VCaP (cell line): ENCODE results near the gene RIPK4.

Source experiments
- H3K27ac ChIP-seq: fragments of 450-650 bp; 2 replicates; pipeline ENCODE4 v1.5.1; 2017
- TF ChIP-seq, protein P1 (sequence below): fragments of 450-650 bp; conservative IDR thresholded peaks from 2 replicates; pipeline ENCODE4 v1.5.1; 2017; ENCODE audit warnings: mild to moderate bottlenecking, moderate library complexity

Gene RIPK4

DNA sequence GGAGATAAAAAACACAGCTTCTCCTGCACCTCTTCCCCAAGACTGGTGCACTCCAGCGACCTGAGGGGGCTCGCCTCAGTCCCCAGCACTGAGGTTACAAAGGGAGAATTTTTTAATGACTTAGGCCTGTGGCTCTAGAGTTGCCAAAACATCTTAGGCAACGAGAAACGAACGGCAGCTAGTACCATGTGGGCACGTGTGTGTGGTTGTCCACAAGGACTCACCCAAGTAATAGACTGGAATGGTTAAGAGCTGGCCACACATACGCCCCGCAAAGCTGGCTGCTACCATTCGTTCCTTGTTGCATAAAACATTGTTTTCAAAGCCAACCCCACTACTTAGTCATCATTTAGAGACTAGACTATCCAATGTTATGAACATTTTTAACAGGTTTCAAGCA is 26.9 kb downstream of the RIPK4 start:
- H3K27ac ChIP-seq = no peak overlapping the region
- TF ChIP-seq, protein P1, sequence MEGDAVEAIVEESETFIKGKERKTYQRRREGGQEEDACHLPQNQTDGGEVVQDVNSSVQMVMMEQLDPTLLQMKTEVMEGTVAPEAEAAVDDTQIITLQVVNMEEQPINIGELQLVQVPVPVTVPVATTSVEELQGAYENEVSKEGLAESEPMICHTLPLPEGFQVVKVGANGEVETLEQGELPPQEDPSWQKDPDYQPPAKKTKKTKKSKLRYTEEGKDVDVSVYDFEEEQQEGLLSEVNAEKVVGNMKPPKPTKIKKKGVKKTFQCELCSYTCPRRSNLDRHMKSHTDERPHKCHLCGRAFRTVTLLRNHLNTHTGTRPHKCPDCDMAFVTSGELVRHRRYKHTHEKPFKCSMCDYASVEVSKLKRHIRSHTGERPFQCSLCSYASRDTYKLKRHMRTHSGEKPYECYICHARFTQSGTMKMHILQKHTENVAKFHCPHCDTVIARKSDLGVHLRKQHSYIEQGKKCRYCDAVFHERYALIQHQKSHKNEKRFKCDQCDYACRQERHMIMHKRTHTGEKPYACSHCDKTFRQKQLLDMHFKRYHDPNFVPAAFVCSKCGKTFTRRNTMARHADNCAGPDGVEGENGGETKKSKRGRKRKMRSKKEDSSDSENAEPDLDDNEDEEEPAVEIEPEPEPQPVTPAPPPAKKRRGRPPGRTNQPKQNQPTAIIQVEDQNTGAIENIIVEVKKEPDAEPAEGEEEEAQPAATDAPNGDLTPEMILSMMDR = no peak

DNA sequence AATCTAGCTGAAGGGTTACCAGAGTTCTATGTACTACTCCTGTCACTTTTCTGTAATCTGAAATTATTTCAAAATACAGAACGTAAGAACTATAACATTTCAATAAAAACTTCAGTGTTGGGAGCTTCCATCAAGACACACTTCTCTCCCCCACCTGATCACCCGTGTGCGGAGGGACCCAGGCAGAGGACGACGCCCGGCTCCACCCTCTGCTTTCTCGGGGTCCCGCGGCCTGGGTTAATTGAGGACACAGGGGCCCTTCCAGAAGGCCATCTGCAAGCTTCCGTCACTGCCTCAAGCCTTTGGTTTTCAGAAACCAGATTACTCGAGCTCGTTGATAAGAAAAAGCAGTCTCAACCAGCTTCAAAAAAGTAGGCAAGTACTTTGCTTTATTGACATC is 27.8 kb downstream of the RIPK4 start:
- no peak overlapping the region for H3K27ac ChIP-seq
- TF ChIP-seq, protein P1 = no peak

DNA sequence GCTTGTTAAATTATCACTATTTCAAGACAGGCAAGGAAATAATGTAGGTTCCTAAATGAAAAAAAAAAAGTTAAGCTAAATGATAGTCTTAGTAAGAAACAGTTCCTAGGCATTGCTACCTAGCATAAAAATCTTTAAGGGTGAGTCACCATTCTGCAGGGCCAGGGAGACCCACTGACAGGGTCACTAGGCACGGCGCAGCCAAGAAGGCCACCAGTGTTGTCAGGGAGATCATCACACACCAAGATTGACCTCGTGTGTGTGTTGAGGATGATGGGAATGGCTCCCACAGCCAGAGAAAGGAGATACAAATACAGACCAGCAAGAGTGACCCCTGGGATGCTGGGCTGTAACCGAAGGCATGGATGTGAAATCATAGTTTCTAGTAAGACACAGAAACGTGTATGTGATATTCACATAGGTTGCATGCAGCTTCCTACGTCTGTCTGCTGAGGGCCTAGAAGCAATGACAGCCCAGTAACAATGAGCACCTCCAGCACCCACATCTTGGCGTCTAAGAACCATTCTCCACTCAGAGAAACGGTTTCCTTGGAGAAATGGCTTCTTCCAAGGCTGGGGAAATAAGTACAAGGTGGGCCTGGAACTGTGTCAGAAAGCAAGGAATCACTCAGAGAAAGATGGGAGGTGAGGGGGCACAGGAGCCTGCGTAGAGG is 29.1 kb downstream of the RIPK4 start:
- no peak overlapping the region for H3K27ac ChIP-seq

DNA sequence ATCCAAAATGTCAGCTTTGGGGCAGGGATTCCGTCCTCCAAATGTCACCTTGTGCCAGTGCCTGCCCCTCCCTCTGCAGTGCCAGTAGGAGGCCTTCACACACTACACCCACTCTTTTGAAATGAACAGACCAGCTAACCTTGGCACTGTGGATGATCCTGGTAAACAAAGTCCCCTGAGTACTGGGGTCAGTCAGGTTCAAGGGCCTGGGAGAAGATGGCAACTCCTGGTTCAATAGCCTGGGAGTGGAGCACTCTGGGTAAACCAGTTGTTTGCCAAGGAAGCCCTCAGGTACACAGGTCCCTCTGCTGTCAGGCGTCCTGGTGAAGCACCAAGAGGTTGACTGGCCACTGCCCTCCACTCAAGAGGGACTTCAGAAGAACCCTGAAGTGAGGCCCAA is 30.4 kb downstream of the RIPK4 start:
- no peak overlapping the region for H3K27ac ChIP-seq
- TF ChIP-seq, protein P1 = no peak

More for the DNA sequence above, 29.1 kb downstream of the RIPK4 start:
- TF ChIP-seq, protein P1 = no peak

DNA sequence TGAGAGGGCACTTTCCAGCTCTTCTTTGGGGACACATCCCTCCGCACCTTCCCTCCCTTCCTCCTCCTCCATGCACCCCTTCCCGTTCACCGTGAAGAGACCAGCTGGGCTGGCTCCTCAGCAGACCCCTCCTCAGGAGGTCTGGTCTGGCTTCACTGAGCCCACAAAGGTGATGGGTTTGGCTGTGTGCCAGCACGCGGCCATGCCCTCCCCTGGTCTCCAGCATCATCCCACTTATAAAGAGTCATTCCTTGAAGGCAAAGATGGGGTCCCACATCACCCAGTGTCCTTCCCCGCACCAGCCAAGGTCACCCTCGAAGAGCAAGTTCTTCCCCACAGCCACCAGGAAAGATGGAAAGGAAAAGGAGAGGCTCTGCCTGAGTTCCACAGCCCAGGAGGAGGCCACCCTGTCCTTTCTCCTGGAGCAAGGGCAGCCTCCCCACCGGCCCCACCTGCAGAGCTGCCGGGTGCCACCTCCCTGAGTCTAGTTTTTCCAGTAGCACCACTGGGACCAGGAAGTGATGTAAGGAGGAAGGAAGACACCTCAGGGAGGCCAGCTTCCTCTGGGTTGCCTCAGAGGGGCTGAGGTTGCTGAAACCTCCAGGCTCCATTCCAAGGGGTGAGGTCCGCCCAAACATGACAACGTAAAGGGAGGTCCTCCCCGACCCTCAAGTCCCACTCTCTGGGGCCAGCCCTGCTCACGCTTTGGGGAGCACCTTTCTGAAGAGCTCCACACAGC is 32.7 kb downstream of the RIPK4 start:
- H3K27ac ChIP-seq = no peak overlapping the region
- TF ChIP-seq, protein P1 = no peak

DNA sequence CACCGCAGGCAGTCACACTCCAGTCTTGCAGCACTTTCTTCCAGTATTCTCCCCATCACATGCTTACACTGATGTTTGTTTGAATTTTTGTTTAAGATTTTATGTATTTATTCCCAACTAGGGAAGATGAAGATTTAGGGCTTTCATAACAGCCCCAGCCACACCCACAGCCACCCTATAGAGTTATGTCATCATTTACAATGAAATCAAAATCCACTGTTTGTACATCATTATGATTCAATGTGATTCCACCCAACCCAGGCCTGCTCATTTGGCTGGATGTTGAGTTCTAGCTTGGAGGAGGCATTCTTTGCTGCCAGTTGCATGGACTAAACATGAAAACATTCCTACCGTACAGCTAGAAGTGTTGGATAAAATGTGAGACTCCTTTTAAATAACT is 35.8 kb downstream of the RIPK4 start:
- TF ChIP-seq, protein P1 = no peak
- H3K27ac ChIP-seq = no peak overlapping the region

DNA sequence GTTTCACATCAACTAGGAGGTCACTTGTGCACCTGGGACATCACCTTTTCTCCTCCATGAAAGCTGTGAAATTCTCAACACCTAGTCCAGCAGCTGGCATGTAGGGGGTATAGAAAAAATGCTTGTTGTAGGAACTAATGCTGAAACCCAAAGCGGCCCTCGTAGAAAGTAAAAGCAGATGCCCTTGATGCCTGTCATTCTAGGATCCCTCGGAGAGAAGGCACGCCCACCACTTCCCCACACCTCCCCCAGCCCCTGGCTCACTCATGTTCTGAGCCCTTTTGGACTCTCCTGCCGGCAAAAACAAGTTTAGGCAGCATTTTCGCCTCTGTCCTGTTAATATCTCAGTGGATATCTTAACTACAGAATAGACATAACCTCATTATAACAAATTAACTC is 36.5 kb downstream of the RIPK4 start:
- TF ChIP-seq, protein P1 = no peak
- H3K27ac ChIP-seq = no peak overlapping the region
